ENCODE measurements around the gene MTHFR. TPM values are rescaled to one million over a fixed set of nuclear protein-coding genes. Genes with fewer than 3 reads are reported as not detected.

The MTHFR gene
- total RNA-seq, 1 donor: 32.6 TPM

GRCh38 chr1:11838349-11839272, 32.8 kb upstream of the MTHFR start:
- H3K36me3 ChIP-seq (ENCODE audit: insufficient read depth, low read length): peaks cover 87% of the 10 kb centered on the region
- no peak overlapping the region for H3K27ac ChIP-seq (ENCODE audit: low read depth, low read length)
- no peak overlapping the region for H3K4me2 ChIP-seq (ENCODE audit: insufficient read depth, low read length)
- DNase-seq (ENCODE audit: insufficient read length, low spot score, missing footprints): peak; percentile 98
- TF ChIP-seq, protein P1, sequence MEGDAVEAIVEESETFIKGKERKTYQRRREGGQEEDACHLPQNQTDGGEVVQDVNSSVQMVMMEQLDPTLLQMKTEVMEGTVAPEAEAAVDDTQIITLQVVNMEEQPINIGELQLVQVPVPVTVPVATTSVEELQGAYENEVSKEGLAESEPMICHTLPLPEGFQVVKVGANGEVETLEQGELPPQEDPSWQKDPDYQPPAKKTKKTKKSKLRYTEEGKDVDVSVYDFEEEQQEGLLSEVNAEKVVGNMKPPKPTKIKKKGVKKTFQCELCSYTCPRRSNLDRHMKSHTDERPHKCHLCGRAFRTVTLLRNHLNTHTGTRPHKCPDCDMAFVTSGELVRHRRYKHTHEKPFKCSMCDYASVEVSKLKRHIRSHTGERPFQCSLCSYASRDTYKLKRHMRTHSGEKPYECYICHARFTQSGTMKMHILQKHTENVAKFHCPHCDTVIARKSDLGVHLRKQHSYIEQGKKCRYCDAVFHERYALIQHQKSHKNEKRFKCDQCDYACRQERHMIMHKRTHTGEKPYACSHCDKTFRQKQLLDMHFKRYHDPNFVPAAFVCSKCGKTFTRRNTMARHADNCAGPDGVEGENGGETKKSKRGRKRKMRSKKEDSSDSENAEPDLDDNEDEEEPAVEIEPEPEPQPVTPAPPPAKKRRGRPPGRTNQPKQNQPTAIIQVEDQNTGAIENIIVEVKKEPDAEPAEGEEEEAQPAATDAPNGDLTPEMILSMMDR (IDR thresholded peaks at IDR 0.05; ENCODE audit: extremely low read depth, low read depth, low read length): peak; percentile 96
- no peaks in the 10 kb centered on the region for H3K4me1 ChIP-seq (ENCODE audit: insufficient read depth, low read length)
- no peaks in the 10 kb centered on the region for H3K79me2 ChIP-seq (ENCODE audit: insufficient read depth, low read length)
- no peaks in the 10 kb centered on the region for H3K27me3 ChIP-seq (ENCODE audit: insufficient read depth, low read length)
- no peak overlapping the region for H3K4me3 ChIP-seq (ENCODE audit: insufficient read depth, low read length)
- peaks cover 8% of the 10 kb centered on the region for H4K20me1 ChIP-seq (ENCODE audit: insufficient read depth, low read length)
- H2AFZ ChIP-seq (ENCODE audit: low read length): no peak overlapping the region
- no peaks in the 10 kb centered on the region for H3K9me3 ChIP-seq (ENCODE audit: low read depth, low read length)

DNA sequence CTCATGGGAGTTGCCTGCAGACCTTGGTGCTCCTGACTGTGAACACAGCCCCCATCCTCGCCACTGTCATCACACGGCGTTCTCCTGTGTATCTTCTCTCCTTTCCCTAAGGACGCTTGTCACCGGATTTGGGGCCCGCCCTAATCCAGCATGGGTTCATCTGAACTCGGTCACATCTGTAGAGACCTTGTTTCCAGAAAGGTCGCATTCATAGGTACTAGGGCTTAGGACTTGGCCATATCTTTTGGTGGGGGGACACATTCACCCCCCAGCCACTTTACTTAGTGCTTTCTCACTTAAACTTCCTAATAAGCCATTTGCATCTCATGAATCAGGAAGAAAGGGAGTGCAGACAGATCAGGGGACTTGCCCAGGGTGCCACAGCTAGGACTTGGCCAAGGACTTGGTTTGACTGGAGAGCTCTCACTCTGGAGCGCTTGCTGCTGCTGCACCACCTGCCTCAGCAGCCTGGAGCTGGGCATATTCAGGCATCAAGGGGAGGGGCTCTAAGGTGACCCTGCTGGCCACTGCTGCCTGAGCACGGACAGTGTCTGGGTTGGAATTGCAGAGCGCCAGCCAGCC, 32.1 kb upstream of the MTHFR start:
- no peaks in the 10 kb centered on the region for H3K79me2 ChIP-seq (ENCODE audit: insufficient read depth, low read length)
- DNase-seq (ENCODE audit: insufficient read length, low spot score, missing footprints): peak; percentile 77
- H3K4me3 ChIP-seq (ENCODE audit: insufficient read depth, low read length): no peak overlapping the region
- no peaks in the 10 kb centered on the region for H3K9me3 ChIP-seq (ENCODE audit: low read depth, low read length)
- no peak overlapping the region for H3K27ac ChIP-seq (ENCODE audit: low read depth, low read length)
- no peaks in the 10 kb centered on the region for H3K4me1 ChIP-seq (ENCODE audit: insufficient read depth, low read length)
- TF ChIP-seq, protein P1 (IDR thresholded peaks at IDR 0.05; ENCODE audit: extremely low read depth, low read depth, low read length): no peak
- no peaks in the 10 kb centered on the region for H3K27me3 ChIP-seq (ENCODE audit: insufficient read depth, low read length)
- H4K20me1 ChIP-seq (ENCODE audit: insufficient read depth, low read length): peaks cover 8% of the 10 kb centered on the region
- H3K4me2 ChIP-seq (ENCODE audit: insufficient read depth, low read length): no peak overlapping the region
- H3K36me3 ChIP-seq (ENCODE audit: insufficient read depth, low read length): peaks cover 94% of the 10 kb centered on the region
- H2AFZ ChIP-seq (ENCODE audit: low read length): no peak overlapping the region

- H3K27ac ChIP-seq (ENCODE audit: low read depth, low read length): no peak overlapping the region
- peaks cover 94% of the 10 kb centered on the region for H3K36me3 ChIP-seq (ENCODE audit: insufficient read depth, low read length)
- no peaks in the 10 kb centered on the region for H3K4me1 ChIP-seq (ENCODE audit: insufficient read depth, low read length)
- H2AFZ ChIP-seq (ENCODE audit: low read length): no peak overlapping the region
- no peaks in the 10 kb centered on the region for H3K79me2 ChIP-seq (ENCODE audit: insufficient read depth, low read length)
- H3K4me2 ChIP-seq (ENCODE audit: insufficient read depth, low read length): no peak overlapping the region
- TF ChIP-seq, protein P1 (IDR thresholded peaks at IDR 0.05; ENCODE audit: extremely low read depth, low read depth, low read length): no peak
- H3K4me3 ChIP-seq (ENCODE audit: insufficient read depth, low read length): no peak overlapping the region
- H4K20me1 ChIP-seq (ENCODE audit: insufficient read depth, low read length): peaks cover 8% of the 10 kb centered on the region
- DNase-seq (ENCODE audit: insufficient read length, low spot score, missing footprints): peak; percentile 76
- no peaks in the 10 kb centered on the region for H3K9me3 ChIP-seq (ENCODE audit: low read depth, low read length)
- H3K27me3 ChIP-seq (ENCODE audit: insufficient read depth, low read length): no peaks in the 10 kb centered on the region
Observed at GRCh38 chr1:11836955-11837766, 31.4 kb upstream of the MTHFR start.
